ENCODE results near the gene LTBP2. TPM values are rescaled to one million over a fixed set of nuclear protein-coding genes. Genes with fewer than 3 reads are reported as not detected.

Gene LTBP2
- polyA plus RNA-seq, 1 experiment, result 41.1 TPM

DNA sequence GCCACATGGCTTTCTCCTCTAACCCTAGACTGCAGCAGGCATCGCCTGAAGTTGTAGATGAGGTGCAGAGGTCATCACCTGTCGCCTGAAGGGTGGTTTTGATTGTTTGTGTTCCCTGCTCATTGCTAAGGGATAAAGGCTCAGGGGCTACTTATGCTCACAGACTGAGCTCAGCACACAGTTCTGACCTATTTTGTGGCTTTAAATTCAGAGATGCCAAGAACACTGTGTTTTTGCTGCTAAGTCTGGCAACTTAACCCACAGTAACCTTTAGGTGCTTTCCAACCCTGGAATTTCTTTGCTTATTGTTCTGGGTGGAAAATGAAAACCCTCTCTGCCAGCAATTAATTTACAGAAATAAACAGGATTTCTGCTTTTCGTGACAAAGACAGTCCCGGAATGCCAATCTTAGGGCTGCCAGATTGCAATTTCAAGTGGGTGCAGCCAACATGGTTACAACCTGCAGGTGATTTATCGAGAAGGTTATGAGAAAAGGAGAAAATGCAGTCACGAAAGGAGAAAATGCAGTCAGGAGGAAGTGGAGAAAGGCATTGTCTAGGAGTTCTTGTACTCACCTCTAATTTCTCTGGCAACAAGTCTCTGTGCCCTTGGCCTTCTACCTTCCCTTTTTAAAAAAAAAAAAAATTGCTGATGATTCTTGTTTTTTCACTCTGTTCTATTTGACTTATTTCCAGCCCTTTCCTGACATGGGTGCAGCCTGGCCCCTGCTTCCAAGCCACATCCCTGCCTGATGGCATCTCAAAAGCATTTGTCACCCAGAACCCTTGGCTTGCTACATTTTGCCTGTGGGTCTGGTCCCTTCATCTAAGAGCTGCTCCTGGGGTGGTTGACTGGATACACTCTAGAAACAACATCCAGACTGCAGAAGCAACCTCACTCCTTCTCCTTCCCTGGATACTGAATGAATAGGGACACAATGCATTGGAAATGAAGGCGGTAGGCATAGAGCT is 142.2 kb downstream of the LTBP2 start:
- Histone ChIP-seq H3K27me3 (ENCODE audit: control insufficient read depth, insufficient read depth, low read length) (peaks cover 3% of the 10 kb centered on the region), H3K36me3 (ENCODE audit: control insufficient read depth, insufficient read depth, low read length) (no peaks in the 10 kb centered on the region), H3K4me3 (ENCODE audit: low read depth, low read length) (no peak overlapping the region)
- TF ChIP-seq, protein P1, sequence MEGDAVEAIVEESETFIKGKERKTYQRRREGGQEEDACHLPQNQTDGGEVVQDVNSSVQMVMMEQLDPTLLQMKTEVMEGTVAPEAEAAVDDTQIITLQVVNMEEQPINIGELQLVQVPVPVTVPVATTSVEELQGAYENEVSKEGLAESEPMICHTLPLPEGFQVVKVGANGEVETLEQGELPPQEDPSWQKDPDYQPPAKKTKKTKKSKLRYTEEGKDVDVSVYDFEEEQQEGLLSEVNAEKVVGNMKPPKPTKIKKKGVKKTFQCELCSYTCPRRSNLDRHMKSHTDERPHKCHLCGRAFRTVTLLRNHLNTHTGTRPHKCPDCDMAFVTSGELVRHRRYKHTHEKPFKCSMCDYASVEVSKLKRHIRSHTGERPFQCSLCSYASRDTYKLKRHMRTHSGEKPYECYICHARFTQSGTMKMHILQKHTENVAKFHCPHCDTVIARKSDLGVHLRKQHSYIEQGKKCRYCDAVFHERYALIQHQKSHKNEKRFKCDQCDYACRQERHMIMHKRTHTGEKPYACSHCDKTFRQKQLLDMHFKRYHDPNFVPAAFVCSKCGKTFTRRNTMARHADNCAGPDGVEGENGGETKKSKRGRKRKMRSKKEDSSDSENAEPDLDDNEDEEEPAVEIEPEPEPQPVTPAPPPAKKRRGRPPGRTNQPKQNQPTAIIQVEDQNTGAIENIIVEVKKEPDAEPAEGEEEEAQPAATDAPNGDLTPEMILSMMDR (IDR thresholded peaks at IDR 0.05; ENCODE audit: insufficient read depth, low read depth, low read length), result no peak
- POLR2A ChIA-PET, result no interaction called here
- CTCF ChIA-PET, result interaction anchor here (1.0 kb wide), 1 partner anchor 11 kb away, joined by 4 read pairs; no protein-coding TSS in a partner anchor
- DNase-seq (ENCODE audit: low read depth), result no peak

DNA sequence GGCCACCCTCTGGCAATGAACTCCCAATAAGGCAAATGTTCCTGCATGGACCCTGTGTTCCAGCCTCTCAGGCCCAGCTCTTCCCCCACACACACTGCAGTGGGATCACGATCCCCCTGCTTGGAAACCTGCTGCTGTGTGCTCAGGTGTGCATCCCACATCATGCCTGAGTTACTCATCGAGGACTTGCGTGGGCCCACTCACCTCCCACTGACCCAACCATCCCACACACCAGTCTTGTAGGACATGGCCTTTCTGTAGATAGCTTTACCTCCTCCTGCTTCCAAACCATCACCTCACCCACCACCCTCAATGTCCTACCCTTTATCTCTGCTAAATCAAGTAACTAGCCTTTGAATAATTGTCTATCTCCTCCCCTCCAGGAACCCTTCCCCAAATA is 143.5 kb downstream of the LTBP2 start:
- H3K27me3 ChIP-seq (ENCODE audit: control insufficient read depth, insufficient read depth, low read length), result peaks cover 3% of the 10 kb centered on the region
- H3K36me3 ChIP-seq (ENCODE audit: control insufficient read depth, insufficient read depth, low read length), result no peaks in the 10 kb centered on the region
- POLR2A ChIA-PET, result no interaction called here
- no peak for DNase-seq (ENCODE audit: low read depth)
- TF ChIP-seq, protein P1 (IDR thresholded peaks at IDR 0.05; ENCODE audit: insufficient read depth, low read depth, low read length), result no peak
- CTCF ChIA-PET, result no interaction called here
- no peak overlapping the region for H3K4me3 ChIP-seq (ENCODE audit: low read depth, low read length)

DNA sequence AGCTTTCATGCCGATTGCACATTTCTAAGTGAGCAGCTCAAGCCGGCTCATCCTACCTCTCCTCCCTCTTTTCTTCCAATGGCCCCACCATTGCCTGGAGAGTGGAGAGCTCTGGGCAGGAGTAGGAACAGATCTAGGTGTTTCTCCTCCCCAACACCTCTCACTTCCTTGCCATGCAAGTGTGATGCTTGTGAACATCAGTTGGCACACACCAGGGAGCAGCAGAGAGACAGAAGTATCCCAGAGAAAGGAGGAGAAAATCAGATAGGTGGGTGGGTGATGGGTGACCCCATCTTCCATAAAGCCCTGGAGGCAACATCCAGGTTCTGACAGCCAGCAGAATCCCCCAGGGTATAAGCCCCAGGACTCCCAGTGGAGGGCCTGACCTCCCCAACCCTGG is 146.7 kb downstream of the LTBP2 start:
- ChIA-PET POLR2A (no interaction called here), CTCF (interaction anchor here (8.9 kb wide), 1 partner anchor 12 kb away, joined by 55 read pairs; no protein-coding TSS in a partner anchor)
- TF ChIP-seq, protein P1 (IDR thresholded peaks at IDR 0.05; ENCODE audit: insufficient read depth, low read depth, low read length), result no peak
- H3K27me3 ChIP-seq (ENCODE audit: control insufficient read depth, insufficient read depth, low read length), result peaks cover 3% of the 10 kb centered on the region
- no peaks in the 10 kb centered on the region for H3K36me3 ChIP-seq (ENCODE audit: control insufficient read depth, insufficient read depth, low read length)
- DNase-seq (ENCODE audit: low read depth), result no peak
- no peak overlapping the region for H3K4me3 ChIP-seq (ENCODE audit: low read depth, low read length)

DNA sequence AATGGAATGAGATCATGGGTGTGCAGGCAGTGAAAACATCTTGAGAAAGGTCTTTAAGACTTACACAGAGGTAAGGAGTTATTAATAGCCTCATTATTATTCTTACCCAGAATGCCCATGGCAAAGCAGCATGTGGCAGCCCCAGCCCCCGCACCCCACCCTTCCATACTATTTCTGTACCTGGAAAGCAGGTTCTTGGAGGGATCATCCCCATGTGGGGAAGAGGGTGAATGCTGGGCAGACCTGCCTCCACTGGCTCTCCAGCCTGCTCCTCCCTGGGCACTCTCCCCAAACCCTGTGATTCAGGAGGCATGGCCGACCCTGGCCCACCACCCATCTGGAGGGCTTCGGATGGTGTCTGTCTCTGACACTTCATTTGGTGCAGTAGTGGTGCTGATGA is 147.3 kb downstream of the LTBP2 start:
- TF ChIP-seq, protein P1 (IDR thresholded peaks at IDR 0.05; ENCODE audit: insufficient read depth, low read depth, low read length), result no peak
- DNase-seq (ENCODE audit: low read depth), result no peak
- H3K4me3 ChIP-seq (ENCODE audit: low read depth, low read length), result no peak overlapping the region
- H3K36me3 ChIP-seq (ENCODE audit: control insufficient read depth, insufficient read depth, low read length), result no peaks in the 10 kb centered on the region
- peaks cover 3% of the 10 kb centered on the region for H3K27me3 ChIP-seq (ENCODE audit: control insufficient read depth, insufficient read depth, low read length)
- ChIA-PET POLR2A (no interaction called here), CTCF (interaction anchor here (8.9 kb wide), 1 partner anchor 13 kb away, joined by 55 read pairs; no protein-coding TSS in a partner anchor)

DNA sequence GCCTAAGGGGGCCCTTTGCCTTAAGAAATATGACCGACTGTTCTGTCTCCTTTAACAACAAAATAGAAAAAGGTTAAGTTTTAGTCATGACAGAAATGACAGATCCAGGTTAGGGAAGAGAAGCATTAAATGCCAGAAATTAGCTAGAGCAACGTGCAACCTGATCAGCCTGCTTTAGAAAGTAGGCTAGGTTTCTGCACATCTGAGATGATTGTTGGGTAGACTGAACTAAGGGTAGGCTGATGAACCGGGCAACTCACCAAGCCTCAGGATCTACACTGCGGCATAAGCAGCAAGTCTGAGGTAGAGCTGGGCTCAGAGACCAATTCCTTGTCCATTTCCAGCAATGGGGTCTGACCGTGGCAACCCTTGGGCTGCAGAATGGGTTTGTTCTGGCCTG is 148.3 kb downstream of the LTBP2 start:
- peaks cover 3% of the 10 kb centered on the region for H3K27me3 ChIP-seq (ENCODE audit: control insufficient read depth, insufficient read depth, low read length)
- DNase-seq (ENCODE audit: low read depth), result no peak
- POLR2A ChIA-PET, result no interaction called here
- CTCF ChIA-PET, result interaction anchor here (8.9 kb wide), 1 partner anchor 14 kb away, joined by 55 read pairs; no protein-coding TSS in a partner anchor
- no peaks in the 10 kb centered on the region for H3K36me3 ChIP-seq (ENCODE audit: control insufficient read depth, insufficient read depth, low read length)
- TF ChIP-seq, protein P1 (IDR thresholded peaks at IDR 0.05; ENCODE audit: insufficient read depth, low read depth, low read length), result no peak
- H3K4me3 ChIP-seq (ENCODE audit: low read depth, low read length), result no peak overlapping the region
